Loucy (cell line): ENCODE results near the gene MGLL.

Experiments used
- H2AFZ ChIP-seq: fragments of 200-600 bp; sonication (generic); 2 replicates; pipeline ENCODE4 v1.6.0; 2016; ENCODE audit warnings: antibody characterized with exemption, mild to moderate bottlenecking, low read length, moderate library complexity
- H3F3A ChIP-seq: fragments of 200-600 bp; 2 replicates; pipeline ENCODE4 v1.6.0; 2016; ENCODE audit warnings: antibody characterized with exemption, low read depth, mild to moderate bottlenecking
- H3K27me3 ChIP-seq: fragments of 200-600 bp; sonication (generic); 2 replicates; pipeline ENCODE4 v1.6.1; 2014; ENCODE audit warnings: low read length, mild to moderate bottlenecking; ENCODE audit not compliant: insufficient read depth, poor library complexity, severe bottlenecking
- H3K36me3 ChIP-seq: fragments of 200-600 bp; sonication (generic); 2 replicates; pipeline ENCODE4 v1.6.1; 2016; ENCODE audit warnings: low read length; ENCODE audit not compliant: insufficient read depth
- H3K4me1 ChIP-seq: fragments of 200-600 bp; sonication (generic); 2 replicates; pipeline ENCODE4 v1.5.1; 2014; ENCODE audit warnings: low read length, mild to moderate bottlenecking; ENCODE audit not compliant: insufficient read depth, poor library complexity, severe bottlenecking
- H3K4me2 ChIP-seq: fragments of 200-600 bp; sonication (generic); 2 replicates; pipeline ENCODE4 v1.6.0; 2014; ENCODE audit warnings: antibody characterized with exemption, low read length, low read depth, mild to moderate bottlenecking; ENCODE audit not compliant: poor library complexity, severe bottlenecking
- H3K4me3 ChIP-seq: fragments of 200-600 bp; sonication (generic); 2 replicates; pipeline ENCODE4 v1.5.1; 2014; ENCODE audit warnings: low read length, mild to moderate bottlenecking, mixed read lengths; ENCODE audit not compliant: poor library complexity, severe bottlenecking
- H3K79me2 ChIP-seq: fragments of 200-600 bp; sonication (generic); 2 replicates; pipeline ENCODE4 v1.6.1; 2014; ENCODE audit warnings: low read length; ENCODE audit not compliant: insufficient read depth
- H3K9ac ChIP-seq: fragments of 200-600 bp; sonication (generic); 2 replicates; pipeline ENCODE4 v1.6.0; 2014; ENCODE audit warnings: mild to moderate bottlenecking, low read depth, low read length, moderate library complexity; ENCODE audit not compliant: poor library complexity, severe bottlenecking
- H3K9me2 ChIP-seq: fragments of 200-600 bp; sonication (generic); replicated peaks from 2 replicates; pipeline ENCODE4 v1.6.1; 2016; ENCODE audit warnings: low read depth, low read length, mixed read lengths
- H3K9me3 ChIP-seq: fragments of 200-600 bp; sonication (generic); 2 replicates; pipeline ENCODE4 v1.6.1; 2014; ENCODE audit warnings: mild to moderate bottlenecking, antibody characterized with exemption, low read length, low read depth; ENCODE audit not compliant: insufficient read depth
- H4K20me1 ChIP-seq: fragments of 200-600 bp; sonication (generic); 2 replicates; pipeline ENCODE4 v1.6.0; 2014; ENCODE audit warnings: antibody characterized with exemption, low read length, mild to moderate bottlenecking; ENCODE audit not compliant: insufficient read depth, poor library complexity, severe bottlenecking
- EZH2phosphoT487 ChIP-seq: fragments of 200-600 bp; IDR thresholded peaks from 2 replicates; pipeline ENCODE4 v1.6.1; 2018; ENCODE audit warnings: antibody characterized with exemption, mild to moderate bottlenecking, moderate library complexity, borderline replicate concordance
- TF ChIP-seq, protein P1 (sequence below): fragments of 200-600 bp; sonication (generic); conservative IDR thresholded peaks from 2 replicates; pipeline ENCODE4 v1.5.1; 2014; ENCODE audit warnings: mild to moderate bottlenecking, antibody characterized with exemption, low read length

Gene MGLL

DNA sequence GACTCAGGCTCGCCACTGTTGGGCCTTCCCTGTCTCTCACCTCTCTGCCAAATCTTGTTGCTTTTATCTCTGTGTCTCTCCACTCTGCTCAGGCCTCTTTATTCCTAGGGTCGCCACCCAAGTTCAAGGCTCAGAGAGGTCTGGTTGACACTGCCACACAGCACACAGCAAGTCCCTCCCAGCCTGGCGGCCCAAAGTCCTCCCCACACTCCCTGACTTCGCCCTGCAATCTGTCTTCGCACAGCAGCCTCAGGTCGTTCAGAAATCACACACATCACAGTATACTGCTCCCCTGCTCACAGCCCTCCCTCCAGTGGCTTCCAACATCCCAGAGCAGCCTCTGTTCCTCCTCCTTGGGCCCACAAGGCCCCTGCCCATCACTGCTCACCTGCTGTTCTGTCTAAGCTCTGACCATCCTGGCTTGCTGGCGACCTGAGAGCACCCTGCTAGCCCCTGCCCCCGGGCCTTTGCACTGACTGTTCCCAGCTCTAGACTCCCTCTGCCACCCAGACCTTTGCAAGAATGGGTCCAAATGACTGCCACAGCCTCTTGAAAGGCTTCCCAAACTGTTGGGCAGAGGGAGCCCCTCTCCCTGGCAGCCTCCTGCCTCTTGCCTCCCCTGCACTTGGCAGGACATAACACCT is 48.4 kb downstream of the MGLL start:
- Histone ChIP-seq H3K36me3 (peaks cover 36% of the 10 kb centered on the region), H3K79me2 (peaks cover 99% of the 10 kb centered on the region), H3K27me3 (no peaks in the 10 kb centered on the region), H4K20me1 (no peaks in the 10 kb centered on the region), H3F3A (no peaks in the 10 kb centered on the region), H3K9me3 (peaks cover 9% of the 10 kb centered on the region; the same call in 1 of the 2 replicates), H2AFZ (no peak overlapping the region), H3K9me2 (no peaks in the 10 kb centered on the region), H3K4me1 (peaks cover 65% of the 10 kb centered on the region), H3K4me2 (no peak overlapping the region), H3K4me3 (no peak overlapping the region), H3K9ac (peak overlapping the region; percentile 75)
- TF ChIP-seq, protein P1, sequence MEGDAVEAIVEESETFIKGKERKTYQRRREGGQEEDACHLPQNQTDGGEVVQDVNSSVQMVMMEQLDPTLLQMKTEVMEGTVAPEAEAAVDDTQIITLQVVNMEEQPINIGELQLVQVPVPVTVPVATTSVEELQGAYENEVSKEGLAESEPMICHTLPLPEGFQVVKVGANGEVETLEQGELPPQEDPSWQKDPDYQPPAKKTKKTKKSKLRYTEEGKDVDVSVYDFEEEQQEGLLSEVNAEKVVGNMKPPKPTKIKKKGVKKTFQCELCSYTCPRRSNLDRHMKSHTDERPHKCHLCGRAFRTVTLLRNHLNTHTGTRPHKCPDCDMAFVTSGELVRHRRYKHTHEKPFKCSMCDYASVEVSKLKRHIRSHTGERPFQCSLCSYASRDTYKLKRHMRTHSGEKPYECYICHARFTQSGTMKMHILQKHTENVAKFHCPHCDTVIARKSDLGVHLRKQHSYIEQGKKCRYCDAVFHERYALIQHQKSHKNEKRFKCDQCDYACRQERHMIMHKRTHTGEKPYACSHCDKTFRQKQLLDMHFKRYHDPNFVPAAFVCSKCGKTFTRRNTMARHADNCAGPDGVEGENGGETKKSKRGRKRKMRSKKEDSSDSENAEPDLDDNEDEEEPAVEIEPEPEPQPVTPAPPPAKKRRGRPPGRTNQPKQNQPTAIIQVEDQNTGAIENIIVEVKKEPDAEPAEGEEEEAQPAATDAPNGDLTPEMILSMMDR = no peak
- TF ChIP-seq EZH2phosphoT487 = no peak

DNA sequence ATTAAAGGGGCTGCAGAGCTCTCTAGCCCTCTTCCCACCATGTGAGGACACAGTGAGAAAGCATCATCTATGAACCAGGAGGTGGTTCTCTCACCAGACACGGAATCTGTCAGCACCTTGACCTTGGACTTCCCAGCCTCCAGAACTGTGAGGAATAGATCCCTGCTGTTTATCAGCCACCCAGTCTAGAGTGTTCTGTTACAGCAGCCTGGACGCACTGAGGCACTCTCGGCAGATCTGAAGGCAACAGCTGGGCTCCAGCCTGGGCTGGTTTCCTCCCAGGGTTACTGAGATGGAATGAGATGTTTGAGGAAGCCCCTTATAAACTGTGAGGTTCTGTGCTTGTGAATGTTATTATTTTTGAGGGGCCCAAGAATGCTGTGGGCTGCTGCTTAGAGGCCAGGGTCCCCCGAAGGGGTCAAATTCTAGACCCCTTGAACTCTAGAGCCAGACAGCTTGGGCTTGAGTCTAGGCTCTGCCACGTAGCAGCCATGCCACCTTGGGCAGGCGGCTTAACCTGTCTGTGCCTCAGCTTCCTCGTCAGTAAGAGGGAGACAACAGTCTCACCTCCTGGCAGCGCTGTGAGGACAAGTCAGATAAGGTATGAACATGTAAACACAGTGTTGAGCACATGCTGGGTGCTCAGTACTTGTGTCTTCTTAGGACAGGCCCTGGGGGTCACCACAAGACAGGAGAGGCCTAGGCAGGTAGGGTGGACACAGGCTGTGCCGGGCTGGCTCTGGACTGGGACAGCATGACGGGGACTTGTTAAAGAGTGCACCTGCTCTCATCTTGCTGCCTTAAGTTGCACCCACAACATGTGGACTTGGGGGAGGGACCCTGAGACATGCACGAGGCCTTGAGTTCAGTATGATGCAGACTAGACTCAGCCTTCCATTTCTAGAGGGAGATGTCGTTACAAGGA is 49.2 kb downstream of the MGLL start:
- no peak overlapping the region for H3K4me3 ChIP-seq
- peaks cover 73% of the 10 kb centered on the region for H3K4me1 ChIP-seq
- H3K9me3 ChIP-seq = peaks cover 12% of the 10 kb centered on the region; the same call in 1 of the 2 replicates
- no peaks in the 10 kb centered on the region for H3K9me2 ChIP-seq
- no peaks in the 10 kb centered on the region for H3F3A ChIP-seq
- H2AFZ ChIP-seq = no peak overlapping the region
- no peaks in the 10 kb centered on the region for H3K27me3 ChIP-seq
- H3K36me3 ChIP-seq = peaks cover 39% of the 10 kb centered on the region
- peaks cover 99% of the 10 kb centered on the region for H3K79me2 ChIP-seq
- H3K4me2 ChIP-seq = no peak overlapping the region
- TF ChIP-seq EZH2phosphoT487 = no peak
- H4K20me1 ChIP-seq = no peaks in the 10 kb centered on the region
- peak overlapping the region; percentile 75 for H3K9ac ChIP-seq

DNA sequence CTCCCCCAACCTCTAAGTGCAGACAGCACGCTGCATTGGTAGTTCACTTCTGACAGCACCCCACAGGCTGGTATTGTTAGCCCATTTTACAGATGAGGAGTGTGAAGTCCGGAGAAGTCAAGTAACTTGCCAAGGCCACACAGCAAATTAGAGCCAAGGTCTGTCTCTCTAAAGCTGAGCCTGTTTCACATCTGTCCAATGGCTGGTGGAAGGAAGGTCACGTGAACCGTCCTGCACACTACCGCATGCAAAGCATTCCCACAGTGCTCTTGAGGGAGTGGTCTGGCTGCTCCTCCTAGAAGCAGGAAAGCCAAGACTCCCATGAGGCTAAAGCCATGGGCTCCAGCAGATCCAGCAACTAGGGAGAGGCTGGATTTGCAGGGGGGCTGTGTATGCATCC is 50.0 kb downstream of the MGLL start:
- Histone ChIP-seq H3K4me2 (no peak overlapping the region), H2AFZ (no peak overlapping the region), H4K20me1 (no peaks in the 10 kb centered on the region), H3K4me1 (peaks cover 68% of the 10 kb centered on the region), H3K9ac (no peak overlapping the region), H3K79me2 (peaks cover 99% of the 10 kb centered on the region), H3K9me3 (peaks cover 12% of the 10 kb centered on the region; the same call in 1 of the 2 replicates), H3K27me3 (no peaks in the 10 kb centered on the region), H3F3A (no peaks in the 10 kb centered on the region), H3K4me3 (no peak overlapping the region), H3K36me3 (peaks cover 38% of the 10 kb centered on the region), H3K9me2 (no peaks in the 10 kb centered on the region)
- TF ChIP-seq EZH2phosphoT487 = no peak
- TF ChIP-seq, protein P1 = no peak
